Stomach (tissue), 4 donors: Measurements from ENCODE around the gene ITGA1.

ENCODE experiments used
- POLR2A ChIP-seq, 4 donors: fragments of 450-650 bp; IDR thresholded peaks; one replicate each; pipeline ENCODE4 v1.6.1; 2016; ENCODE audit warnings: antibody characterized with exemption in 4 of 4, control low read depth in 2 of 4, mild to moderate bottlenecking in 1 of 4, moderate library complexity in 1 of 4
- POLR2AphosphoS5 ChIP-seq, 3 donors: sonication (generic); formaldehyde crosslinking; IDR thresholded peaks; one replicate each; pipeline ENCODE4 v1.6.1; 2016; ENCODE audit warnings: antibody characterized with exemption in 3 of 3
- TF ChIP-seq, protein P1 (sequence below), 7 experiments: fragments of 450-650 bp in 4 of 7; fragments of 200-600 bp in 3 of 7; sonication (generic) in 3 of 7; IDR thresholded peaks; one replicate each; pipeline ENCODE4 v1.5.1; 2016 to 2019; ENCODE audit warnings: antibody characterized with exemption in 7 of 7, control low read depth in 2 of 7, mild to moderate bottlenecking in 1 of 7

DNA sequence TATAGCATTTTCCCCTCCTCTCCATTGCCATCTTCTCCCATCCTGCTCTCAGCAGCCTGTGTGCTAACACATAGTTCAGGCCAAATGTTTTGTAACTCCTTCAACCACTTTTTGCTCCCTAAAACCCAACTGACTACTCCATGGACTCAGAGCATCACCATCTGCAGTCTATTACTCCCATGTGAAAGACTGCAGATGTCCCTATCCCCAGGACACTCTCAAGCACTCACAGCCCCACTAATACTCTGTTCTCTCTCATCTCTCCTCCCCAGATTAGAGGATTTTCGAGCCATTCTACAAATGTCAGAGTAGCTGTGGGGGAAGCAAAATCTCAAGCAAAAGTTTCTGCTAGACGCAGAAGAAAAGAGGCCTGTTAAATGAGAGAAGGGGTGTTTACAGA is 99.3 kb downstream of the ITGA1 start:
- TF ChIP-seq, protein P1, sequence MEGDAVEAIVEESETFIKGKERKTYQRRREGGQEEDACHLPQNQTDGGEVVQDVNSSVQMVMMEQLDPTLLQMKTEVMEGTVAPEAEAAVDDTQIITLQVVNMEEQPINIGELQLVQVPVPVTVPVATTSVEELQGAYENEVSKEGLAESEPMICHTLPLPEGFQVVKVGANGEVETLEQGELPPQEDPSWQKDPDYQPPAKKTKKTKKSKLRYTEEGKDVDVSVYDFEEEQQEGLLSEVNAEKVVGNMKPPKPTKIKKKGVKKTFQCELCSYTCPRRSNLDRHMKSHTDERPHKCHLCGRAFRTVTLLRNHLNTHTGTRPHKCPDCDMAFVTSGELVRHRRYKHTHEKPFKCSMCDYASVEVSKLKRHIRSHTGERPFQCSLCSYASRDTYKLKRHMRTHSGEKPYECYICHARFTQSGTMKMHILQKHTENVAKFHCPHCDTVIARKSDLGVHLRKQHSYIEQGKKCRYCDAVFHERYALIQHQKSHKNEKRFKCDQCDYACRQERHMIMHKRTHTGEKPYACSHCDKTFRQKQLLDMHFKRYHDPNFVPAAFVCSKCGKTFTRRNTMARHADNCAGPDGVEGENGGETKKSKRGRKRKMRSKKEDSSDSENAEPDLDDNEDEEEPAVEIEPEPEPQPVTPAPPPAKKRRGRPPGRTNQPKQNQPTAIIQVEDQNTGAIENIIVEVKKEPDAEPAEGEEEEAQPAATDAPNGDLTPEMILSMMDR (IDR thresholded peaks at IDR 0.05): no peak
- TF ChIP-seq POLR2AphosphoS5 (IDR thresholded peaks at IDR 0.05) (no peak), POLR2A (IDR thresholded peaks at IDR 0.05) (no peak)
